Common myeloid progenitor, CD34-positive (primary cell): ENCODE results near the gene KLHDC7B.

Experiments
- CTCF ChIA-PET: fragments of 350-600 bp; sonication (Branson Sonifier 250); formaldehyde crosslinking; loops from one replicate; lab custom pipeline; 2021; ENCODE audit warnings: antibody characterized with exemption; lab: Charles Lee
- POLR2A ChIA-PET: fragments of 350-600 bp; sonication (Branson Sonifier 250); formaldehyde crosslinking; loops from one replicate; lab custom pipeline; 2021; ENCODE audit warnings: antibody characterized with exemption; lab: Charles Lee
- DNase-seq, 3 donors: peaks; one replicate each; pipeline versions ENCODE4 v3.0.0 to v3.0.0-alpha.2; 2013
- H3K27ac ChIP-seq, 2 experiments: 1 replicate in 1 of 2; 2 replicates in 1 of 2; pipeline ENCODE4 v1.7.0; 2013; ENCODE audit warnings: inconsistent platforms in 2 of 2, low read length in 2 of 2, mild to moderate bottlenecking in 2 of 2, low read depth in 1 of 2, moderate library complexity in 1 of 2; ENCODE audit not compliant: severe bottlenecking in 2 of 2, insufficient read depth in 1 of 2, poor library complexity in 1 of 2
- H3K27me3 ChIP-seq, 5 experiments: replicated peaks in 2 of 5; 1 replicate in 3 of 5; 2 replicates in 2 of 5; pipeline versions ENCODE4 v1.6.1 to v1.7.0; 2013; ENCODE audit warnings: low read length in 4 of 5, mild to moderate bottlenecking in 2 of 5, moderate library complexity in 2 of 5, inconsistent platforms in 1 of 5; ENCODE audit not compliant: insufficient read depth in 5 of 5, control insufficient read depth in 4 of 5
- H3K36me3 ChIP-seq, 4 experiments: 1 replicate in 2 of 4; 2 replicates in 2 of 4; pipeline versions ENCODE4 v1.6.1 to v1.7.0; 2013; ENCODE audit warnings: low read length in 3 of 4, control low read depth in 1 of 4, mild to moderate bottlenecking in 1 of 4; ENCODE audit not compliant: control insufficient read depth in 4 of 4, insufficient read depth in 4 of 4
- H3K4me1 ChIP-seq, 4 experiments: 1 replicate in 3 of 4; 2 replicates in 1 of 4; pipeline versions ENCODE4 v1.6.1 to v1.7.1; 2013; ENCODE audit warnings: low read length in 3 of 4, mild to moderate bottlenecking in 3 of 4, control low read depth in 1 of 4, inconsistent platforms in 1 of 4, moderate library complexity in 1 of 4; ENCODE audit not compliant: control insufficient read depth in 4 of 4, insufficient read depth in 4 of 4; ENCODE audit errors: control extremely low read depth in 1 of 4
- H3K4me3 ChIP-seq, 7 experiments: 1 replicate in 4 of 7; 2 replicates in 3 of 7; pipeline versions ENCODE4 v1.5.1 to v1.7.0; 2013; ENCODE audit warnings: mild to moderate bottlenecking in 7 of 7, low read length in 6 of 7, moderate library complexity in 6 of 7, inconsistent platforms in 2 of 7, low read depth in 2 of 7, control low read depth in 1 of 7; ENCODE audit not compliant: insufficient read depth in 4 of 7, control insufficient read depth in 1 of 7; ENCODE audit errors: extremely low read depth in 1 of 7
- H3K9me3 ChIP-seq, 5 experiments: 1 replicate in 4 of 5; 2 replicates in 1 of 5; pipeline versions ENCODE4 v1.6.1 to v1.7.1; 2013; ENCODE audit warnings: low read length in 4 of 5, mild to moderate bottlenecking in 2 of 5, inconsistent platforms in 1 of 5, low read depth in 1 of 5, moderate library complexity in 1 of 5; ENCODE audit not compliant: control insufficient read depth in 4 of 5, insufficient read depth in 2 of 5; ENCODE audit errors: control extremely low read depth in 1 of 5
- WGBS: methylation state at CpG from one replicate; pipeline ENCODE4 v1.1.5; 2013; ENCODE audit not compliant: insufficient coverage; 5-methylcytosine and 5-hydroxymethylcytosine counted together

Gene KLHDC7B

DNA sequence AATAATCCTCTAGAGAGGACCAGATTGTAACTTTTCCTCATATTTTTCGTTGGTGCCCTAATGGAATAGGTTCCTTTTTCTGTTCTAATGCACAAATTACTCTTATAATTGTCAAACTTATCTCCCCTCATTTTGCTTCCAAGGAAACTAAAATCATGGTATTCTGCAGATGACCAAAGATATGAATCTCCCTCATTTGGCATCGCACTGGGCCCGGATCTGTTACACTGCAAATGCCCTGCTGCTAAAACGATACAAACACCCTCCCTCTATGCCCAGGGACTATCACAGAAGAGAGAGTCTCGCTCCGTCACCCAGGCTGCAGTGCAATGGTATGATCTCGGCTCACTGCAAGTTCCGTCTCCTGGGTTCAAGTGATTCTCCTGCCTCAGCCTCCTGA is 7.6 kb downstream of the KLHDC7B start:
- H3K4me3 ChIP-seq = no peak overlapping the region
- H3K36me3 ChIP-seq = no peaks in the 10 kb centered on the region
- no peak for DNase-seq
- 94% methylated on average over 8 of the region's 8 CpGs for WGBS
- peaks cover 0 to 14% (median 11%) of the 10 kb centered on the region in 4 experiments for H3K4me1 ChIP-seq
- no peaks in the 10 kb centered on the region for H3K9me3 ChIP-seq
- ChIA-PET POLR2A (no interaction called here), CTCF (interaction anchor here (1.3 kb wide), 1 partner anchor 22 kb away, joined by 4 read pairs; no protein-coding TSS in a partner anchor)
- H3K27ac ChIP-seq = no peak overlapping the region
- peaks cover 0 to 10% (median 0%) of the 10 kb centered on the region in 5 experiments for H3K27me3 ChIP-seq

DNA sequence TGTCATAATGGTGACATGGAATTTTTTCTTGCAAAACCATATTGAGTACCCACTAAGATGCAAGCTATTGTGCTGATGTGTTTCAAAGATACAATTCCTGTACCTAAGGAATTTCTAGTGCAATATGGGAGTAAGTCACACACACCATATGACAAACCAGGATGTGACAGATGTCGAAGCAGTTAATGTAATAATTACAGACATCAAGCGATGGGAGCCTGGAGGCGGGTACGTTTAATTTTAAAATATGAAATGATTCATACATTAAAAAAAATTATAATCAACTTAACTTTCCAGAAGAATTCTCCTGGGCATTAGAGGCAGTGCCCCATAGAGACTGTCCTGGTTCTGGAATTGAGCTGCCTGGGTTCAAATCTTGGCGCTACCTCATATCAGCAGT is 11.0 kb downstream of the KLHDC7B start:
- Histone ChIP-seq H3K36me3 (no peaks in the 10 kb centered on the region), H3K27me3 (peaks cover 0 to 4% (median 0%) of the 10 kb centered on the region in 5 experiments), H3K4me3 (no peak overlapping the region), H3K4me1 (no peaks in the 10 kb centered on the region), H3K9me3 (no peaks in the 10 kb centered on the region), H3K27ac (no peak overlapping the region)
- CTCF ChIA-PET = interaction anchor here (1.0 to 3.1 kb wide), 5 partner anchors 9 to 18 kb away, joined by 3 to 13 read pairs (median 9); partner anchors contain the start of gene KLHDC7B
- no peak for DNase-seq
- POLR2A ChIA-PET = no interaction called here
- 100% methylated on average over 1 of the region's 5 CpGs for WGBS

GRCh38 chr22:50560034-50560433 is 14.3 kb downstream of the KLHDC7B start:
- H3K36me3 ChIP-seq = no peaks in the 10 kb centered on the region
- 100% methylated on average over 3 of the region's 3 CpGs for WGBS
- H3K4me3 ChIP-seq = no peak overlapping the region
- ChIA-PET CTCF (interaction anchor here (1.0 to 3.2 kb wide), 5 partner anchors 9 to 34 kb away, joined by 3 to 7 read pairs (median 3); partner anchors contain the start of genes SCO2 and TYMP), POLR2A (no interaction called here)
- H3K27me3 ChIP-seq = peaks cover 0 to 9% (median 0%) of the 10 kb centered on the region in 5 experiments
- no peak for DNase-seq
- peaks cover 0 to 12% (median 9%) of the 10 kb centered on the region in 4 experiments for H3K4me1 ChIP-seq
- no peaks in the 10 kb centered on the region for H3K9me3 ChIP-seq
- H3K27ac ChIP-seq = no peak overlapping the region

- Histone ChIP-seq H3K27ac (no peak overlapping the region), H3K4me1 (peaks cover 0 to 12% (median 9%) of the 10 kb centered on the region in 4 experiments), H3K36me3 (no peaks in the 10 kb centered on the region), H3K9me3 (no peaks in the 10 kb centered on the region), H3K27me3 (peaks cover 0 to 7% (median 0%) of the 10 kb centered on the region in 5 experiments), H3K4me3 (no peak overlapping the region)
- 91% methylated on average over 13 of the region's 34 CpGs for WGBS
- peak in 1 of 3 donors; percentile 32 for DNase-seq
- ChIA-PET CTCF (interaction anchor here (1.6 kb wide), 2 partner anchors 10 to 36 kb away, joined by 3 to 4 read pairs; partner anchors contain the start of gene SCO2), POLR2A (no interaction called here)
Measured at GRCh38 chr22:50561401-50562358, 16.0 kb downstream of the KLHDC7B start.

DNA sequence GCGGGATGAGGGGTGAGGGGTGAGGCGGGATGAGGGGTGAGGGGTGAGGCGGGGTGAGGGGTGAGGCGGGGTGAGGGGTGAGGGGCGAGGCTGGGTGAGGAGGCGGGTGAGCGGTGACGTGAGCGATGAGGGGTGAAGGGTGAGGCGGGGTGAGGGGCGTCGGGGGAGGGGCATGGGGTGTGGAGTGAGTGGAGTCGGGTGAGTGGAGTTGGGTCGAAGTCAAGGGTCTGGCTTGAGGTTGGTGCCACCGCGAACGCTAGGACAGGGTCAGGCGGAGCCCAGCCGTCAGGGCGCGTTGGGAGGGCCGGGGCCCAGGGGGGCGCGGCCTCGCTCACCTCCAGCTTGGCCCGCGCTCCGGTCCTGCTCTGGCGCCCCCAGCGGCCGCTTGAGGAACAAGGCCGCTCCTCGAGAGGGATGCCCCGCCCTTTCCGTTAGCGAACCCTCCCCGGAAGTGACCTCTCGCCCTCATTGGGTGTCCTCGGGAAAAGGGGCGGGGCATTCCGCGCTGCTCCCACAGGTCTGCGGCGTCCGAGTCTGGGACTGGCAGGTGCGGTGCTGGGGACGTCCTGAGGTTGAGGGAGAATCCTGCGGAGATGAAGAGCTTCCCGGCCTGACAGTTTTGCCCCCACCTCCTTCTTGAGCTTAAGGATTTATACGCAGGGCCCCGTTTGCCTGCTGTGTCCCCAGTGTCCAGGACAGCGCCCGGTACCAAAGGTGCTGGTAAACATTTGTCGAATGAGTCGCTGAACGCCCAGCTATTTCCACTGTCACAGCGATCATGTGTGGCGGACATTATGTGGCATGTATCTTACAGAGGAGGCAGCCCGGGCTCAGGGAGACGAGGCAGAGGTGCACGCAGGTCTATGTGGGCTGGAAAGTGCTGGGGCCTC is 17.1 kb downstream of the KLHDC7B start, which contains the start of gene SYCE3:
SYCE3 (minus strand) TSS at position 397 of the 890 bp plus-strand sequence. CDS start 6,514 bp downstream, outside the sequence.
- peak; percentile 93 to 94 (median 93) for DNase-seq
- Histone ChIP-seq H3K4me3 (peak within 1 kb of the TSS; percentile 52 to 91 (median 81)), H3K27me3 (peaks cover 0 to 7% (median 0%) of the 10 kb centered on the region in 5 experiments), H3K9me3 (no peaks in the 10 kb centered on the region), H3K27ac (peak within 1 kb of the TSS in 1 of 2 experiments; percentile 34), H3K36me3 (peaks cover 0 to 3% (median under 1%) of the 10 kb centered on the region in 4 experiments), H3K4me1 (peaks cover 0 to 12% (median 9%) of the 10 kb centered on the region in 4 experiments)
- CTCF ChIA-PET = interaction anchor here (0.7 to 4.9 kb wide), 18 partner anchors 10 to 114 kb away, joined by 3 to 42 read pairs (median 4); partner anchors contain the start of genes CHKB, CPT1B, KLHDC7B and SCO2
- POLR2A ChIA-PET = interaction anchor here (0.7 to 1.3 kb wide), 4 partner anchors 12 to 37 kb away, joined by 3 to 8 read pairs (median 5); partner anchors contain the start of genes CHKB and SCO2
- WGBS = 0% methylated on average over 40 of the region's 61 CpGs
